ENCODE data around the gene TTC9C. TPM values are rescaled to one million over a fixed set of nuclear protein-coding genes. Genes with fewer than 3 reads are reported as not detected.

The TTC9C gene
- total and polyA plus RNA-seq, 2 of the 13 experiments (the other 11 are each of a cell fraction or from before 2014, with no cell fraction given), result 28.0 to 36.4 TPM

DNA sequence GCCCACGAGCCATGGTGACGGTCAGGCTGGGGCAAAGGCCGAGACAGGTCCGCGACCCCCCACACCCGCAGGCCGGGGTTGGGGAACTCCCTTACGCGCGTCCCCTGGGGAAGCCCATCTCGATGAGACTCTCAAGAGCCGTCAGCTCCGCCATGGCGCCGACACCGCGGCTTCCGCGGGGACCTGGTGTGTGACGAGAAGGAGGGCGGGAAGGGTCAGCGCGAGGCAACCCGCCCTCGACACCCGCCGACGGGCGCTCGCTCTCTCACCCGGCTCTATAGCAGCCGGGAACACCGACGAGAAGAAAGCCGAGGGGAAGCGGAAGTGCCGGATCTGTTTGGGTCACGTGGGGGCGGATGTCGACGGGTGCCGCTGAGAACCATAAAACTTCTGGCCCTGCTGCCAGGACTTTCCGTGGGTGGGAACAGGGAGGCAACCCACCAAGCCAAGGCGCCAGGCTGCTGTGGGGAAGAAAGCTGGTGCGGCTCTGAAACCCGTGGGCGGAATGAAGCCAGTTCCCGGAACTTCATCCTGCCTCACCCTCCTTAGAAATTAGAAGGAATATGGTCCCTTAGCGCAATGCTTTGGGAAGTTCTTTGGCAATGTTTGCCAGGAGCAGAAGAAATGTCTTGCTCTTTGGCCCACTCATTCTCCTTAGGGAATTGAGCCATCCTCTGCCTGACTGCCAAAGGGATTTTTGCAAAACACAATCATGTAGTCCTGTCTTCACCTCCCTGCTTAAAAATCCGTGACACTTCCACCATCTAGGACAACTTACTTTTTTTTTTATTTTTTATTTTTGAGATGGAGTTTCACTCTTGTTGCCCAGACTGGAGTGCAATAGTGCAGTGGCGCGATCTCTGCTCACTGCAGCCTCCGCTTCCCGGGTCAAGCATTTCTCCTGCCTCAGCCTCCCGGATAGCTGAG is 49.3 kb upstream of the TTC9C start, which contains the start of gene UBXN1 (continued):
- TF ChIP-seq, protein P1, sequence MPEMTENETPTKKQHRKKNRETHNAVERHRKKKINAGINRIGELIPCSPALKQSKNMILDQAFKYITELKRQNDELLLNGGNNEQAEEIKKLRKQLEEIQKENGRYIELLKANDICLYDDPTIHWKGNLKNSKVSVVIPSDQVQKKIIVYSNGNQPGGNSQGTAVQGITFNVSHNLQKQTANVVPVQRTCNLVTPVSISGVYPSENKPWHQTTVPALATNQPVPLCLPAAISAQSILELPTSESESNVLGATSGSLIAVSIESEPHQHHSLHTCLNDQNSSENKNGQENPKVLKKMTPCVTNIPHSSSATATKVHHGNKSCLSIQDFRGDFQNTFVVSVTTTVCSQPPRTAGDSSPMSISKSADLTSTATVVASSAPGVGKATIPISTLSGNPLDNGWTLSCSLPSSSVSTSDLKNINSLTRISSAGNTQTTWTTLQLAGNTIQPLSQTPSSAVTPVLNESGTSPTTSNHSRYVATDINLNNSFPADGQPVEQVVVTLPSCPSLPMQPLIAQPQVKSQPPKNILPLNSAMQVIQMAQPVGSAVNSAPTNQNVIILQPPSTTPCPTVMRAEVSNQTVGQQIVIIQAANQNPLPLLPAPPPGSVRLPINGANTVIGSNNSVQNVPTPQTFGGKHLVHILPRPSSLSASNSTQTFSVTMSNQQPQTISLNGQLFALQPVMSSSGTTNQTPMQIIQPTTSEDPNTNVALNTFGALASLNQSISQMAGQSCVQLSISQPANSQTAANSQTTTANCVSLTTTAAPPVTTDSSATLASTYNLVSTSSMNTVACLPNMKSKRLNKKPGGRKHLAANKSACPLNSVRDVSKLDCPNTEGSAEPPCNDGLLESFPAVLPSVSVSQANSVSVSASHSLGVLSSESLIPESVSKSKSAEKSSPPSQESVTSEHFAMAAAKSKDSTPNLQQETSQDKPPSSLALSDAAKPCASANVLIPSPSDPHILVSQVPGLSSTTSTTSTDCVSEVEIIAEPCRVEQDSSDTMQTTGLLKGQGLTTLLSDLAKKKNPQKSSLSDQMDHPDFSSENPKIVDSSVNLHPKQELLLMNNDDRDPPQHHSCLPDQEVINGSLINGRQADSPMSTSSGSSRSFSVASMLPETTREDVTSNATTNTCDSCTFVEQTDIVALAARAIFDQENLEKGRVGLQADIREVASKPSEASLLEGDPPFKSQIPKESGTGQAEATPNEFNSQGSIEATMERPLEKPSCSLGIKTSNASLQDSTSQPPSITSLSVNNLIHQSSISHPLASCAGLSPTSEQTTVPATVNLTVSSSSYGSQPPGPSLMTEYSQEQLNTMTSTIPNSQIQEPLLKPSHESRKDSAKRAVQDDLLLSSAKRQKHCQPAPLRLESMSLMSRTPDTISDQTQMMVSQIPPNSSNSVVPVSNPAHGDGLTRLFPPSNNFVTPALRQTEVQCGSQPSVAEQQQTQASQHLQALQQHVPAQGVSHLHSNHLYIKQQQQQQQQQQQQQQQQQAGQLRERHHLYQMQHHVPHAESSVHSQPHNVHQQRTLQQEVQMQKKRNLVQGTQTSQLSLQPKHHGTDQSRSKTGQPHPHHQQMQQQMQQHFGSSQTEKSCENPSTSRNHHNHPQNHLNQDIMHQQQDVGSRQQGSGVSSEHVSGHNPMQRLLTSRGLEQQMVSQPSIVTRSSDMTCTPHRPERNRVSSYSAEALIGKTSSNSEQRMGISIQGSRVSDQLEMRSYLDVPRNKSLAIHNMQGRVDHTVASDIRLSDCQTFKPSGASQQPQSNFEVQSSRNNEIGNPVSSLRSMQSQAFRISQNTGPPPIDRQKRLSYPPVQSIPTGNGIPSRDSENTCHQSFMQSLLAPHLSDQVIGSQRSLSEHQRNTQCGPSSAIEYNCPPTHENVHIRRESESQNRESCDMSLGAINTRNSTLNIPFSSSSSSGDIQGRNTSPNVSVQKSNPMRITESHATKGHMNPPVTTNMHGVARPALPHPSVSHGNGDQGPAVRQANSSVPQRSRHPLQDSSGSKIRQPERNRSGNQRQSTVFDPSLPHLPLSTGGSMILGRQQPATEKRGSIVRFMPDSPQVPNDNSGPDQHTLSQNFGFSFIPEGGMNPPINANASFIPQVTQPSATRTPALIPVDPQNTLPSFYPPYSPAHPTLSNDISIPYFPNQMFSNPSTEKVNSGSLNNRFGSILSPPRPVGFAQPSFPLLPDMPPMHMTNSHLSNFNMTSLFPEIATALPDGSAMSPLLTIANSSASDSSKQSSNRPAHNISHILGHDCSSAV (CRISPR knock-in tag; IDR thresholded peaks at IDR 0.05; ENCODE audit: borderline replicate concordance), result no peak
- TF ChIP-seq ATRX (CRISPR knock-in tag; IDR thresholded peaks at IDR 0.05; ENCODE audit: borderline replicate concordance) (no peak), ZSCAN25 (CRISPR knock-in tag; IDR thresholded peaks at IDR 0.05) (no peak; the same call in 1 of the 2 replicates), MBD4 (IDR thresholded peaks at IDR 0.05; ENCODE audit: borderline replicate concordance, low read length) (no peak), YY1 (IDR thresholded peaks at IDR 0.05; ENCODE audit: insufficient read depth, insufficient replicate concordance, low read depth, low read length) (peak; percentile 70), ZBTB42 (CRISPR knock-in tag; IDR thresholded peaks at IDR 0.05) (no peak), ZNF12 (CRISPR knock-in tag; IDR thresholded peaks at IDR 0.05) (no peak), SMAD1 (CRISPR knock-in tag; IDR thresholded peaks at IDR 0.05; ENCODE audit: borderline replicate concordance, low read depth) (no peak)
- TF ChIP-seq, protein P2, sequence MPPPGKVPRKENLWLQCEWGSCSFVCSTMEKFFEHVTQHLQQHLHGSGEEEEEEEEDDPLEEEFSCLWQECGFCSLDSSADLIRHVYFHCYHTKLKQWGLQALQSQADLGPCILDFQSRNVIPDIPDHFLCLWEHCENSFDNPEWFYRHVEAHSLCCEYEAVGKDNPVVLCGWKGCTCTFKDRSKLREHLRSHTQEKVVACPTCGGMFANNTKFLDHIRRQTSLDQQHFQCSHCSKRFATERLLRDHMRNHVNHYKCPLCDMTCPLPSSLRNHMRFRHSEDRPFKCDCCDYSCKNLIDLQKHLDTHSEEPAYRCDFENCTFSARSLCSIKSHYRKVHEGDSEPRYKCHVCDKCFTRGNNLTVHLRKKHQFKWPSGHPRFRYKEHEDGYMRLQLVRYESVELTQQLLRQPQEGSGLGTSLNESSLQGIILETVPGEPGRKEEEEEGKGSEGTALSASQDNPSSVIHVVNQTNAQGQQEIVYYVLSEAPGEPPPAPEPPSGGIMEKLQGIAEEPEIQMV (CRISPR knock-in tag; IDR thresholded peaks at IDR 0.05; ENCODE audit: low read depth), result no peak
- TF ChIP-seq, protein P3, sequence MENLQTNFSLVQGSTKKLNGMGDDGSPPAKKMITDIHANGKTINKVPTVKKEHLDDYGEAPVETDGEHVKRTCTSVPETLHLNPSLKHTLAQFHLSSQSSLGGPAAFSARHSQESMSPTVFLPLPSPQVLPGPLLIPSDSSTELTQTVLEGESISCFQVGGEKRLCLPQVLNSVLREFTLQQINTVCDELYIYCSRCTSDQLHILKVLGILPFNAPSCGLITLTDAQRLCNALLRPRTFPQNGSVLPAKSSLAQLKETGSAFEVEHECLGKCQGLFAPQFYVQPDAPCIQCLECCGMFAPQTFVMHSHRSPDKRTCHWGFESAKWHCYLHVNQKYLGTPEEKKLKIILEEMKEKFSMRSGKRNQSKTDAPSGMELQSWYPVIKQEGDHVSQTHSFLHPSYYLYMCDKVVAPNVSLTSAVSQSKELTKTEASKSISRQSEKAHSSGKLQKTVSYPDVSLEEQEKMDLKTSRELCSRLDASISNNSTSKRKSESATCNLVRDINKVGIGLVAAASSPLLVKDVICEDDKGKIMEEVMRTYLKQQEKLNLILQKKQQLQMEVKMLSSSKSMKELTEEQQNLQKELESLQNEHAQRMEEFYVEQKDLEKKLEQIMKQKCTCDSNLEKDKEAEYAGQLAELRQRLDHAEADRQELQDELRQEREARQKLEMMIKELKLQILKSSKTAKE (CRISPR knock-in tag; IDR thresholded peaks at IDR 0.05; ENCODE audit: borderline replicate concordance), result no peak
- TF ChIP-seq, protein P4, sequence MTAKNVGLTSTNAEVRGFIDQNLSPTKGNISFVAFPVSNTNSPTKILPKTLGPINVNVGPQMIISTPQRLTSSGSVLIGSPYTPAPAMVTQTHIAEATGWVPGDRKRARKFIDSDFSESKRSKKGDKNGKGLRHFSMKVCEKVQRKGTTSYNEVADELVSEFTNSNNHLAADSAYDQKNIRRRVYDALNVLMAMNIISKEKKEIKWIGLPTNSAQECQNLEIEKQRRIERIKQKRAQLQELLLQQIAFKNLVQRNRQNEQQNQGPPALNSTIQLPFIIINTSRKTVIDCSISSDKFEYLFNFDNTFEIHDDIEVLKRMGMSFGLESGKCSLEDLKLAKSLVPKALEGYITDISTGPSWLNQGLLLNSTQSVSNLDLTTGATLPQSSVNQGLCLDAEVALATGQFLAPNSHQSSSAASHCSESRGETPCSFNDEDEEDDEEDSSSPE (CRISPR knock-in tag; IDR thresholded peaks at IDR 0.05), result peak; percentile 62
- TF ChIP-seq, protein P5, sequence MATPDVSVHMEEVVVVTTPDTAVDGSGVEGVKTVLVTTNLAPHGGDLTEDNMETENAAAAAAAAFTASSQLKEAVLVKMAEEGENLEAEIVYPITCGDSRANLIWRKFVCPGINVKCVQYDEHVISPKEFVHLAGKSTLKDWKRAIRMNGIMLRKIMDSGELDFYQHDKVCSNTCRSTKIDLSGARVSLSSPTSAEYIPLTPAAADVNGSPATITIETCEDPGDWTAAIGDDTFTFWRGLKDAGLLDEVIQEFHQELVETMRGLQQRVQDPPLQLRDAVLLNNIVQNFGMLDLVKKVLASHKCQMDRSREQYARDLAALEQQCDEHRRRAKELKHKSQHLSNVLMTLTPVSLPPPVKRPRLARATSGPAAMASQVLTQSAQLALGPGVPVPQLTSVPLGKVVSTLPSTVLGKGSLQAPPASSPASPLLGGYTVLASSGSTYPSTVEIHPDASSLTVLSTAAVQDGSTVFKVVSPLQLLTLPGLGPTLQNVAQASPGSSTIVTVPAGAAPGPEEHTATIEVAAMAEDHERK (CRISPR knock-in tag; IDR thresholded peaks at IDR 0.05; ENCODE audit: low read depth), result no peak
